ENCODE results near the gene APBB2. TPM values are rescaled to one million over a fixed set of nuclear protein-coding genes. Genes with fewer than 3 reads are reported as not detected.
"Not testable (repeated sequence)": the region's sequence is repeated elsewhere in the genome, so short reads cannot be mapped to it uniquely, and the experiment has no call there.

APBB2 gene
- total RNA-seq, 4 donors from 2014 or later = 32.4 to 133 (median 92.1) TPM

GRCh38 chr4:40995850-40996249, 218.5 kb downstream of the APBB2 start:
- no peak for TF ChIP-seq CTCF (IDR thresholded peaks at IDR 0.05)
- no peak for TF ChIP-seq POLR2A (IDR thresholded peaks at IDR 0.05)
- H3K27me3 ChIP-seq = no peaks in the 10 kb centered on the region
- no peaks in the 10 kb centered on the region for H3K4me1 ChIP-seq
- no peak overlapping the region for H3K27ac ChIP-seq
- no peaks in the 10 kb centered on the region for H3K9me3 ChIP-seq
- H3K4me3 ChIP-seq = no peak overlapping the region
- no peaks in the 10 kb centered on the region for H3K36me3 ChIP-seq
- intact Hi-C loops (cut with DNase I; ENCODE audit: low total_unique reads) = no loop called here
- DNase-seq = no peak

GRCh38 chr4:40994321-40994720, 220.0 kb downstream of the APBB2 start:
- H3K27ac ChIP-seq; H3K4me1 ChIP-seq; H3K36me3 ChIP-seq; H3K27me3 ChIP-seq; H3K4me3 ChIP-seq; H3K9me3 ChIP-seq; intact Hi-C loops (cut with DNase I; ENCODE audit: low total_unique reads); DNase-seq: not testable (repeated sequence)

DNA sequence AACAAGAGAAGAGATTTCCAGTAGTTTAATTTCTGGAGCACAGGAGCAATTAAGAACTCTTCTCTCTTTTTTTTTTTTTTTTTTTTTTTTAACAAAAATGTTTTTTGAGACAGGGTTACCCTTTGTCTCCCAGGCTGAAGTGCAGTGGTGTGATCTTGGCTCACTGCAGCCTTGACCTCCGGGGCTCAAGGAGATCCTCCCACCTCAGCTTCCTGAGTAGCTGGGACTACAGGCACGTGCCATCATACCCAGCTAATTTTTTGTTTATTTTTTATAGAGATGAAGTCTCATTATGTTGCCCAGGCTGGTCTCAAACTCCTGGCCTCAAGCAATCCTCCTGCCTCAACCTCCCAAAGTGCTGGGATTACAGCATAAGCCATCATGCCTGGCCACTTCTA, 221.0 kb downstream of the APBB2 start:
- intact Hi-C loops (cut with DNase I; ENCODE audit: low total_unique reads) = not testable (repeated sequence)

DNA sequence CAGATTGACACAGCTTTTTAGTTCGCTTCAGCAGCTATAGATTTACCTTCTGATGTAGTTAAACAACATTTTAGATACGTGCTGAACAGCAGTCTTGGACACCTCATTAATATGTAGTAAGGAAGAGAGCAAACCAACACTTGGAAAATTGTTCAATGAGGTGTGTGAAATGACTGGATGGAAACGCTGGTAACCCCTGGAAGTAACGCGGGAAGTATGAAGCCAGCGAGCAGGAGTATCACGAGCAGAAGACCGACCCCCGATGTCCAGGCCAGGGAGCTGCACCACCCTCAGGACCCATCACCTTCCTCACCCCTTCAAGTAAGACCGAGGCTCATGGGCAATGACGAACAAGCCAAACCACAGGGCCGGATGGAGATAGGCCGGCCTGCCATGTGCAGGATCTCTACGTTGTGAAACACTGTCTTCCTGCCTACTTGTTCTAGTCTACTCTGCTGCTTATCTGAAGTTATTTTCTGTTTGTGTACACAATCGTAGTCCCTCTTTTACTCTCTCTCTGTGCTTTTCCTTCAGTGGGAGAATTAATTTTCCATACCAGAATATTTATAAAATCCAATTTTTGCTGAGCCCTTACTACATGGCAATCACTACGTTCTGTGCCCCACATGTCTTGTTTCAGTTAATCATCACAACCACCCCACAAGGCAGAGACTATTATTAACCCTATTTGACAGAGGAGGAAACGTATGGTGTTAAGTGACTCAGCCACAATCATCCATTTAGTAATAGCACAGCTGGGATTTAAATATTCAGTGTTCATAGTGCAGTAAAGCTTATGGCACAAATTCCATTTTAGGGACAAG, 221.7 kb downstream of the APBB2 start:
- Histone ChIP-seq H3K4me3 (no peak overlapping the region), H3K36me3 (no peaks in the 10 kb centered on the region), H3K4me1 (no peaks in the 10 kb centered on the region), H3K9me3 (no peaks in the 10 kb centered on the region), H3K27ac (no peak overlapping the region), H3K27me3 (no peaks in the 10 kb centered on the region)
- DNase-seq = no peak
- intact Hi-C loops (cut with DNase I; ENCODE audit: low total_unique reads) = no loop called here
- no peak for TF ChIP-seq POLR2A (IDR thresholded peaks at IDR 0.05)
- no peak for TF ChIP-seq CTCF (IDR thresholded peaks at IDR 0.05)

More for the DNA sequence above, 221.0 kb downstream of the APBB2 start:
- H3K36me3 ChIP-seq, H3K4me3 ChIP-seq, H3K4me1 ChIP-seq, H3K9me3 ChIP-seq, DNase-seq, H3K27me3 ChIP-seq, H3K27ac ChIP-seq: not testable (repeated sequence)

DNA sequence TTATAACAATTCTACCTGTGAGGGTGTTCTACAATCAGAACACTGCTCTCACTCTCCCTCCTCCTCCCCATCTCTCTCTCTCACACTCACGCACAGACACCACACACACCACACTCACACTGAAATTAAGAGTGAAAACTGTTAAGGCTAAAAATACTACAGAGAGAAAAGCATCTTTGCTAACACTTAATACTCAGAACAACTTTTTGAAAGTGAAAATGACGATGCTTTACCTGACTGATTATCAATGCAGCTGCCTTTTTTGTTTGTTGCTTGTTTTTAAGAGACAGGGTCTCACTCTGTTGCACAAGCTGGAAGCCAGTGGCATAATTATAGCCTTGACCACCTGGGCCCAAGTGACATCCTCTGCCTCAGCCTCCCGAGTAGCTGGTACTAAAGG, 222.4 kb downstream of the APBB2 start:
- Histone ChIP-seq H3K27ac (no peak overlapping the region), H3K4me3 (no peak overlapping the region), H3K36me3 (no peaks in the 10 kb centered on the region), H3K27me3 (no peaks in the 10 kb centered on the region), H3K4me1 (no peaks in the 10 kb centered on the region), H3K9me3 (no peaks in the 10 kb centered on the region)
- no peak for DNase-seq
- intact Hi-C loops (cut with DNase I; ENCODE audit: low total_unique reads) = no loop called here
- TF ChIP-seq CTCF (IDR thresholded peaks at IDR 0.05) (no peak), POLR2A (IDR thresholded peaks at IDR 0.05) (no peak)

DNA sequence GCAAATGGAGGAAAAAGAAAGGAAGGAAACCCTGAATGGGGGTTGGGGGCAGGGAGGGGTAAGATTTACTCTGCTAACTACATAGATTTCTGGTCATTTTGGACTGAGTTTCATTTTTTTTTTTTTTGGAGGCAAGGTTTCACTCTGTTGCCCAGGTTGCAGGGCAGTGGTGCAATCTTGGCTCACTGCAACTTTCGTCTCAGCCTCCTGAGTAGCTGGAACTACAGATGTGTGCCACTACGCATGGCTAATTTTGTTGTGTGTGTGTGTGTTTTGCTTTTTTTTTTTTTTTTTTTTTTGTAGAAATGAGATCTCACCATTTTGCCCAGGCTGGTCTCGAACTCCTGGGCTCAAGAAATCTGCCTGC, 223.5 kb downstream of the APBB2 start:
- H3K9me3 ChIP-seq = no peaks in the 10 kb centered on the region
- DNase-seq = no peak
- intact Hi-C loops (cut with DNase I; ENCODE audit: low total_unique reads) = no loop called here
- no peaks in the 10 kb centered on the region for H3K36me3 ChIP-seq
- H3K4me1 ChIP-seq = peaks cover 0 to 9% of the 10 kb centered on the region in 2 donors
- H3K27me3 ChIP-seq = no peaks in the 10 kb centered on the region
- TF ChIP-seq POLR2A (IDR thresholded peaks at IDR 0.05) (no peak), CTCF (IDR thresholded peaks at IDR 0.05) (no peak)
- no peak overlapping the region for H3K27ac ChIP-seq
- H3K4me3 ChIP-seq = no peak overlapping the region
